Calu3 (cell line): ENCODE results near the gene SCN7A. TPM values are rescaled to one million over a fixed set of nuclear protein-coding genes. Genes with fewer than 3 reads are reported as not detected.
"Not testable (repeated sequence)": the region's sequence is repeated elsewhere in the genome, so short reads cannot be mapped to it uniquely, and the experiment has no call there.

ENCODE experiments used
- BruUV-seq: library from RNA; stranded (reverse); fragments of 400-500 nt; replicated peaks from 2 replicates; lab custom pipeline; 2021; lab: Mats Ljungman, UMichigan
- CTCF ChIA-PET: fragments of 300-600 bp; sonication (Branson Sonifier 250); formaldehyde crosslinking; loops from one replicate; lab custom pipeline; 2022; ENCODE audit warnings: antibody characterized with exemption; lab: Charles Lee
- DNase-seq: peaks from one replicate; pipeline ENCODE4 v3.0.0; 2022
- H3K27ac Mint-ChIP-seq: one replicate; pipeline ENCODE4 v1.8.0; 2022; ENCODE audit warnings: mixed read lengths; ENCODE audit not compliant: unreplicated experiment
- H3K27me3 Mint-ChIP-seq: one replicate; pipeline ENCODE4 v1.8.0; 2022; ENCODE audit warnings: mixed read lengths; ENCODE audit not compliant: unreplicated experiment
- H3K36me3 Mint-ChIP-seq: one replicate; pipeline ENCODE4 v1.8.0; 2022; ENCODE audit warnings: mild to moderate bottlenecking, moderate library complexity, mixed read lengths; ENCODE audit not compliant: insufficient read depth, unreplicated experiment
- H3K4me1 Mint-ChIP-seq: one replicate; pipeline ENCODE4 v1.8.0; 2022; ENCODE audit warnings: mild to moderate bottlenecking, low read depth, mixed read lengths; ENCODE audit not compliant: unreplicated experiment
- H3K4me3 Mint-ChIP-seq: one replicate; pipeline ENCODE4 v1.8.0; 2022; ENCODE audit warnings: mild to moderate bottlenecking, low read depth, moderate library complexity, mixed read lengths; ENCODE audit not compliant: unreplicated experiment
- H3K9me3 Mint-ChIP-seq: one replicate; pipeline ENCODE4 v1.8.0; 2022; ENCODE audit warnings: low read depth, mixed read lengths; ENCODE audit not compliant: unreplicated experiment
- intact Hi-C: fragments of 100-400 bp; cut with micrococcal nuclease; formaldehyde crosslinking; loops from one replicate; pipeline ENCODE4 v1.10.0; 2022; ENCODE audit not compliant: unreplicated experiment
- total RNA-seq: library from RNA; stranded (reverse); gene quantifications from 2 replicates; pipeline ENCODE4 v1.2.3, GENCODE V29; 2022
- TF ChIP-seq, protein P1 (sequence below): fragments of 200-600 bp; IDR thresholded peaks from one replicate; pipeline ENCODE4 v1.8.0; 2022; ENCODE audit warnings: antibody characterized with exemption; ENCODE audit not compliant: unreplicated experiment

Gene SCN7A
- total RNA-seq, 1 experiment from 2014 or later: not detected

DNA sequence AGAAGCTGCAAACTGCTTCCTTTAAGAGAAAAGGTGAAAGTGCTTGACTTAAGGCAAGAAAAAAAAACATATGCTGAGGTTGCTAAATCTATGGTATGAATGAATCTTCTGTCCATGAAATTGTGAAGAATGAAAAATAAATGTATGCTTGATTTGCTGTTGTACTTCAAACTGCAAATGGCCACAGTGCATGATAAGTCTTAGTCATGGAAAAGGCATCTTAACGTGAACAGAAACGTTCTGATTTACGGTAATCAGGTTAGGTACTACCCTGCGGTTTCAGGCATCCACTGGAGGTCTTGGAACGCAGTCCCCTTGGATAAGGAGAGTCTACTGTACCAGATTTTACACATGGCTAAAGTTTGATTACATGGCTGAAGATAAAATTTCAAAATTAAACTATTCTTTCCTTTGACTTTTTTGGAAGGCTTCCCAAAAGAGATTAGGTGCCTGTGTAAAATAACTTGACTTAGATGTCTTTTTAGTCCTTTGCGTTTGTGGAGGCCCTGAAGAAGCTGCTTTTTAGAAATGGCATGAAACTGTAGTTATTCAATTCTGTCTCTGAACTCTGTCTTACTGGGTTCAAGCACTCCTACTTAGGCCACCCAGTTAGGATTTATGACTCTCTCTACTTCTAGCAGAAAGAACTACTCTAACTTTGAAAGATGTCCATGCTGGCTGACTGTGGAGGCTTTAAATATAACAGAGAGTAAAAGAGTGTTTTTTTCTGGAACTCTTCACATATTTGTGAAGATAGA, 82.4 kb downstream of the SCN7A start:
- intact Hi-C loops: no loop called here
- DNase-seq: no peak
- no peaks in the 10 kb centered on the region for H3K9me3 Mint-ChIP-seq
- TF ChIP-seq, protein P1, sequence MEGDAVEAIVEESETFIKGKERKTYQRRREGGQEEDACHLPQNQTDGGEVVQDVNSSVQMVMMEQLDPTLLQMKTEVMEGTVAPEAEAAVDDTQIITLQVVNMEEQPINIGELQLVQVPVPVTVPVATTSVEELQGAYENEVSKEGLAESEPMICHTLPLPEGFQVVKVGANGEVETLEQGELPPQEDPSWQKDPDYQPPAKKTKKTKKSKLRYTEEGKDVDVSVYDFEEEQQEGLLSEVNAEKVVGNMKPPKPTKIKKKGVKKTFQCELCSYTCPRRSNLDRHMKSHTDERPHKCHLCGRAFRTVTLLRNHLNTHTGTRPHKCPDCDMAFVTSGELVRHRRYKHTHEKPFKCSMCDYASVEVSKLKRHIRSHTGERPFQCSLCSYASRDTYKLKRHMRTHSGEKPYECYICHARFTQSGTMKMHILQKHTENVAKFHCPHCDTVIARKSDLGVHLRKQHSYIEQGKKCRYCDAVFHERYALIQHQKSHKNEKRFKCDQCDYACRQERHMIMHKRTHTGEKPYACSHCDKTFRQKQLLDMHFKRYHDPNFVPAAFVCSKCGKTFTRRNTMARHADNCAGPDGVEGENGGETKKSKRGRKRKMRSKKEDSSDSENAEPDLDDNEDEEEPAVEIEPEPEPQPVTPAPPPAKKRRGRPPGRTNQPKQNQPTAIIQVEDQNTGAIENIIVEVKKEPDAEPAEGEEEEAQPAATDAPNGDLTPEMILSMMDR: no peak
- no peaks in the 10 kb centered on the region for H3K27me3 Mint-ChIP-seq
- no peak overlapping the region for H3K4me3 Mint-ChIP-seq
- H3K36me3 Mint-ChIP-seq: no peaks in the 10 kb centered on the region
- H3K4me1 Mint-ChIP-seq: peaks cover 8% of the 10 kb centered on the region
- no peak overlapping the region for H3K27ac Mint-ChIP-seq
- no TSS peak for BruUV-seq
- CTCF ChIA-PET: interaction anchor here (0.7 to 1.2 kb wide), 2 partner anchors 26 to 283 kb away, joined by 3 read pairs; partner anchors contain the start of gene SCN1A

DNA sequence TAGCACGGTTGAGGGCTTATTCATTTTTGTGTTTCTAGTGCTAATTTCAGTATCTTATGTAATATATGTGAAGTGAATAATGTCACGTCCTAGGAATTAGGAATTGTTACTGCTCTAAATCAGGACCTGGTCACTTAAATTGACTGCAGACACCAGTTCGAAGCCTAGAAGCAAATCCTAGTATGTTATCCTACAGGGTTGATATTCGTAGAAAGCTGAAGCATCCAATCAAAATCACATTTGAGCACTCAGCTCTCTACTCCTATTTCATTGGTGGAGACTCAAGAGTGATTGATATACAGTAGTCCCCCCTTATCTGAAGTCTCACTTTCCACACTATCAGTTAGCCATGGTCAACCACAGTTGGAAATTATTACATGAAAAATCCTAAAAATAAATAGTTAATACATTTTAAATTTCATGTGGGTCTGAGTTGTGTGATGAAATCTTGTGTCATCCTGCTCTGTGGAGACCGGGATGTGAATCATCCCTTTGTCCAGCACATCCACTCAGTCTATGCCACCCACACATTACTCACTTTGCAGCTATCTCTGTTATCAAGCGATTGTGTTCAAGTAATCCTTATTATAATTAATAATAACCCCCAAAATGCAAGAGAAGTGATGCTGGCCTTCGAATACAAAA, 83.1 kb downstream of the SCN7A start:
- Mint-ChIP-seq H3K9me3 (no peaks in the 10 kb centered on the region), H3K27me3 (no peaks in the 10 kb centered on the region), H3K4me1 (peaks cover 8% of the 10 kb centered on the region), H3K36me3 (no peaks in the 10 kb centered on the region), H3K4me3 (no peak overlapping the region), H3K27ac (peak overlapping the region; percentile 56)
- BruUV-seq: no TSS peak
- intact Hi-C loops: no loop called here
- CTCF ChIA-PET: interaction anchor here (0.7 to 1.2 kb wide), 2 partner anchors 25 to 283 kb away, joined by 3 read pairs; partner anchors contain the start of gene SCN1A
- DNase-seq: no peak
- TF ChIP-seq, protein P1: no peak

DNA sequence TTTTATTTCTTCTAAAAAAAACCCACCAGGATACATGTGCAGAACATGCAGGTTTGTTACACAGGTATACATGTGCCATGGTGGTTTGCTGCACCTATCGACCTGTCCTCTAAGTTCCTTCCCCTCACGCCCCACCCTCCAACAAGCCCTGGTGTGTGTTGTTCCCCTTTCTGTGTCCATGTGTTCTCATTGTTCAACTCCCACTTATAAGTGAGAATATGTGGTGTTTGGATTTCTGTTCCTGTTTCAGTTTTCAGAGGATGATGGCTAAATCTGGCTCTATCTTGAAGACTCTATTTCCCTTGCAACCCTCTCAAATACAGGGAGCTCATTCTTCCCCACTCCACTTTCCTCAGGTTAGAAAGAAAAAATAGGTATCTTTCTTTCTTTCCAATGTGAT, 86.3 kb downstream of the SCN7A start:
- BruUV-seq, H3K27ac Mint-ChIP-seq, CTCF ChIA-PET: not testable (repeated sequence)

DNA sequence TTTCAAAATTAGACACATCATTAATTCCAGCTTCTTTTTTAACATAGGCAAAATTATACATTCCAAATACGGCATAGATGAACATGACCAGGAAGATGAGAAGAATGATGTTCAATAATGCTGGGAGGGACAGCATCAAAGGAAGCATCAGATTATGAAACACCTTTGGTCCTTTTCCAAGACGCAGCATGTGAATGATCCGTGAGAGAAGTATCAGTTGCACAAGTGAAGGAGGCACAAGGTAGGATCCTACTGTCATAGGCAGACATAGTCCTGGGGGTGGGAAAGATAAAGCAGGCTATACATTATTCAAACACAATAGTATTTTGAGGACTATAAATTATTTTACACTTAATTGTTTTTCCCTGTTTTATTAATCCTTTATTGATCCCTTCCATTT, 87.7 kb downstream of the SCN7A start:
- CTCF ChIA-PET: no interaction called here
- H3K9me3 Mint-ChIP-seq: no peaks in the 10 kb centered on the region
- H3K27ac Mint-ChIP-seq: no peak overlapping the region
- DNase-seq: no peak
- BruUV-seq: no TSS peak
- H3K27me3 Mint-ChIP-seq: no peaks in the 10 kb centered on the region
- H3K4me3 Mint-ChIP-seq: no peak overlapping the region
- no peaks in the 10 kb centered on the region for H3K36me3 Mint-ChIP-seq
- TF ChIP-seq, protein P1: no peak
- peaks cover 8% of the 10 kb centered on the region for H3K4me1 Mint-ChIP-seq
- intact Hi-C loops: no loop called here

More for the DNA sequence above, 86.3 kb downstream of the SCN7A start:
- intact Hi-C loops, H3K4me1 Mint-ChIP-seq, DNase-seq, H3K4me3 Mint-ChIP-seq, H3K27me3 Mint-ChIP-seq, H3K36me3 Mint-ChIP-seq, H3K9me3 Mint-ChIP-seq: not testable (repeated sequence)
